Natural killer cell (primary cell): ENCODE data around the gene MGAT5B. TPM values are rescaled to one million over a fixed set of nuclear protein-coding genes. Genes with fewer than 3 reads are reported as not detected.
A peak's percentile ranks its signal among the peaks of the same experiment; 100 is the strongest.

Experiments used
- ATAC-seq, 3 donors: fragments of 150-1000 bp in 2 of 3; fragments of 200-7000 bp in 1 of 3; cut with Tn5 transposase; 1 replicate in 1 of 3; 2 replicates in 2 of 3; pipeline ENCODE4 v1.10.0; 2021; ENCODE audit warnings: mild to moderate bottlenecking in 2 of 3, moderate library complexity in 2 of 3
- DNase-seq, 2 donors: peaks; one replicate each; pipeline versions ENCODE4 v3.0.0 to v3.0.0-alpha.2; 2013 to 2021; ENCODE audit warnings: mixed read lengths in 1 of 2
- H3K27ac ChIP-seq: one replicate; pipeline ENCODE4 v1.5.1; 2013; ENCODE audit warnings: mild to moderate bottlenecking, low read length
- H3K27me3 ChIP-seq: one replicate; pipeline ENCODE4 v1.6.1; 2013; ENCODE audit warnings: low read length; ENCODE audit not compliant: control insufficient read depth, insufficient read depth
- H3K36me3 ChIP-seq: one replicate; pipeline ENCODE4 v1.6.1; 2013; ENCODE audit warnings: low read length; ENCODE audit not compliant: control insufficient read depth, insufficient read depth
- H3K4me1 ChIP-seq: one replicate; pipeline ENCODE4 v1.6.1; 2013; ENCODE audit warnings: low read length; ENCODE audit not compliant: control insufficient read depth, insufficient read depth
- H3K4me3 ChIP-seq: one replicate; pipeline ENCODE4 v1.5.1; 2013; ENCODE audit warnings: low read length
- H3K9me3 ChIP-seq: one replicate; pipeline ENCODE4 v1.6.1; 2013; ENCODE audit warnings: low read length; ENCODE audit not compliant: control insufficient read depth, insufficient read depth
- H3K27ac Mint-ChIP-seq, 2 donors: one replicate each; pipeline ENCODE4 v1.8.0; 2022; ENCODE audit warnings: mild to moderate bottlenecking in 2 of 2, mixed read lengths in 2 of 2, moderate library complexity in 1 of 2
- H3K27me3 Mint-ChIP-seq, 2 donors: one replicate each; pipeline ENCODE4 v1.8.0; 2022; ENCODE audit warnings: low read depth in 2 of 2, mixed read lengths in 2 of 2
- H3K36me3 Mint-ChIP-seq: one replicate; pipeline ENCODE4 v1.8.0; 2022; ENCODE audit warnings: mixed read lengths
- H3K4me1 Mint-ChIP-seq, 2 donors: one replicate each; pipeline ENCODE4 v1.8.0; 2022; ENCODE audit warnings: mixed read lengths in 2 of 2
- H3K4me3 Mint-ChIP-seq: one replicate; pipeline ENCODE4 v1.8.0; 2022; ENCODE audit warnings: mild to moderate bottlenecking, moderate library complexity, mixed read lengths
- H3K9me3 Mint-ChIP-seq, 2 donors: one replicate each; pipeline ENCODE4 v1.8.0; 2022; ENCODE audit warnings: mixed read lengths in 2 of 2
- CTCF ChIP-seq: fragments of 200-600 bp; IDR thresholded peaks from one replicate; pipeline ENCODE4 v1.8.0; 2022; ENCODE audit warnings: antibody characterized with exemption
- WGBS: methylation state at CpG from one replicate; pipeline ENCODE4 v1.1.7; 2013; ENCODE audit warnings: missing lambda C conversion rate; ENCODE audit not compliant: insufficient coverage; 5-methylcytosine and 5-hydroxymethylcytosine counted together
- intact Hi-C: fragments of 100-400 bp; cut with micrococcal nuclease; formaldehyde crosslinking; loops from one replicate; pipeline ENCODE4 v1.14.2; 2022
- total RNA-seq, 4 donors: library from RNA; stranded (reverse); fragments of 120-200 nt in 1 of 4; gene quantifications; one replicate each; pipeline versions ENCODE4 v1.2.3 to v1.2.4, GENCODE V29; 2013 to 2022

The MGAT5B gene
- total RNA-seq, 3 donors from 2014 or later (not counting 1 experiment from before 2014, with no cell fraction given), result not detected

DNA sequence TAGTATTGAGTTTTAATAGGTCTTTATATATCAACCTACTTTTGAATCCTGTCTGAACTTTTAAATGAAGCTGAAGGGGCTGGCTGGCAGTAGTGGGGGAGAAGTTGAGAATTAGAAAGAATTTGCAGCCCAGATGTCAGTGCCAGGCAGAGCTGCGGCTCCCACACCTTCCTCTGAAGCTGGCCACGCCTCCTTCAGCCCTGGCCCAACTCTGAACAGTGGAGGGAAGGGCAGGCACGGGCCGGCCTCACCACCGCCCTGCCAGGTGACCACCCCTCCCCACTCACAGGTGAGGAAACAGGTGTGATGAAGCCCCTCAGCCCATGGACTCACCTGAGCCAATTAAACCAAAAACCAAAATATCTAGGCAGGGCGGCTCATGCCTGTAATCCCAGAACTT, 87.0 kb downstream of the MGAT5B start:
- Mint-ChIP-seq H3K9me3 (no peaks in the 10 kb centered on the region), H3K36me3 (no peaks in the 10 kb centered on the region), H3K4me1 (no peaks in the 10 kb centered on the region), H3K4me3 (no peak overlapping the region), H3K27me3 (peaks cover 0 to 4% of the 10 kb centered on the region in 2 donors), H3K27ac (no peak overlapping the region)
- 83% methylated on average over 6 of the region's 6 CpGs for WGBS
- H3K27me3 ChIP-seq, result no peaks in the 10 kb centered on the region
- no peaks in the 10 kb centered on the region for H3K9me3 ChIP-seq
- no peak overlapping the region for H3K4me3 ChIP-seq
- intact Hi-C loops, result no loop called here
- TF ChIP-seq CTCF, result no peak
- H3K36me3 ChIP-seq, result no peaks in the 10 kb centered on the region
- no peak overlapping the region for H3K27ac ChIP-seq
- ATAC-seq (no peak), DNase-seq (no peak)
- peaks cover 7% of the 10 kb centered on the region for H3K4me1 ChIP-seq

DNA sequence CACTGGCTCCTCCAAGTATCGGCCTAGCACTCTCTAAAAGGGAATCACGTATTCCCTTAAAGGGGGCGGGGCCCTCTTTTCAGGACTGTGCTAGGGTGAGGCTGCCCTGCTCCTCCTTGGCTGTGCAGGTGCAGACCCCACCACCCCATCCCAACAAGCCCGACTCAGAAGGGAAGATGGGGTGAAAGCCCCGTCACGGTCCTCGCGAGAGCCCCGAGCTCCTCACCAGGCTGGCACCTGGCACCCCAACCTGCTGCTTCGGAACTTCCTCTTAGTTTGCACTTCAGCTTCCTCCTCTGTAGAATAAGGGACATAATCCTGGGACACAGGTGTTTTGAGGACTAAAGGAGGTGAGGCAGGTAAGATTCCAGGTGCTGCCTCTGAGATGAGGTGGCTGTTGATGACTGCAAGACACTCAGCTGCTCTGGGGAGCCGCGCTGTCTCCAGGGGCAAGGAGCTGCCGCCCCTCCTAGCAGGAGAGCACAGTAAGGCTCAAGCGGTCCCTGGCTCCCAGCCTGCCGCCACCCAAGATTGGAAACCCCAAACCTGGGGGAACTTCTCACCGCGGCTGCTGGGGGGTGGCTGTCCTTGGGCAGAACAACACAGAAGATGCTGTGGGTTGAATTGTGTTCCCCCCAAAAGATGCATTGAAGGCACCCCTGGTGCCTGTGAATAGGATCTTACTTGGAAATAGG, 88.8 kb downstream of the MGAT5B start:
- no peak for TF ChIP-seq CTCF
- DNase-seq, result no peak
- no peaks in the 10 kb centered on the region for H3K9me3 ChIP-seq
- no peak overlapping the region for H3K27ac ChIP-seq
- Mint-ChIP-seq H3K4me3 (no peak overlapping the region), H3K4me1 (no peaks in the 10 kb centered on the region), H3K27me3 (peaks cover 0 to 5% of the 10 kb centered on the region in 2 donors), H3K27ac (no peak overlapping the region), H3K9me3 (no peaks in the 10 kb centered on the region), H3K36me3 (no peaks in the 10 kb centered on the region)
- WGBS, result 79% methylated on average over 17 of the region's 17 CpGs
- no peak for ATAC-seq
- intact Hi-C loops, result no loop called here
- H3K4me3 ChIP-seq, result no peak overlapping the region
- H3K4me1 ChIP-seq, result peaks cover 7% of the 10 kb centered on the region
- no peaks in the 10 kb centered on the region for H3K36me3 ChIP-seq
- no peaks in the 10 kb centered on the region for H3K27me3 ChIP-seq

DNA sequence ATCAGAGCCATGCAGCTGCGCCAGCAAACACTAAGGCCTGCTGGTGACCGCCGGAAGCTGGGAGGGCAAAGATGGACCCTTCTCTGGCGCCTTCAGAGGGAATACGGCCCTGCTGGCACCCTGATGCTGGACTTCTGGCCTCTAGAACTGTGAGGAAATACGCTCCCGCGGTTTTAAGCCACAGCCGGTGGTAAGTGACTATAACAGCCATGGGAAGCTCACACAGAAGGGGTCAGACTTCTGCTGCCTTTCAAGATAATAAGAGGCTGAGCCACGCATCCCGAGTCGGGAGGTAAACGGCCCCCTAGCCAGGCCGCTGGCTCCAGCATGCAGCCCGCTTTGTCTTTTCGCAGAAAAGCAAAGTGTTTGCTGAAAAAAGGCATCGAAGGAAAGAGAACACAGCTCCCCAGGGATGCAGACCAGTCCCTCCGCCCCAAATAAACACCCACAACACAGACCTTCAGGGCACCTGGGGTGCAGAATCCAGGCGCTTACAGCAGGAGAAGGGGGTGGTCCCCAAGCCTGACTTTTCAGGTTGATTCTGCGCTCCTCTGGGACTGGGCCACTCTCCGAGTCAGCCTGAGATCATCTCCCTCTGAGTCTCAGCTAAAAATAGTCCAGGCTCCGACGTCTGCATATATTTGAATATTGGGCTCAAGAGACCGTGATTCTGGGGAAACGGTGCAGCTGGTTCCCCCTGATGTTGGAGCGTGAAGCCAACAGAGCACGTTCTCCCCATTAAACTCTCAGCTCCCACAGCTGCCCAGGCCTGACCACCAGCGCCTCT, 89.7 kb downstream of the MGAT5B start:
- no peak for TF ChIP-seq CTCF

More for the DNA sequence above, 89.7 kb downstream of the MGAT5B start:
- Histone ChIP-seq H3K9me3 (no peaks in the 10 kb centered on the region), H3K36me3 (no peaks in the 10 kb centered on the region), H3K4me1 (peaks cover 7% of the 10 kb centered on the region), H3K27ac (peak overlapping the region; percentile 1), H3K4me3 (no peak overlapping the region), H3K27me3 (no peaks in the 10 kb centered on the region)
- intact Hi-C loops, result no loop called here
- 55% methylated on average over 27 of the region's 28 CpGs for WGBS
- Mint-ChIP-seq H3K27me3 (peaks cover 0 to 5% of the 10 kb centered on the region in 2 donors), H3K4me1 (no peaks in the 10 kb centered on the region), H3K4me3 (no peak overlapping the region), H3K36me3 (no peaks in the 10 kb centered on the region), H3K9me3 (no peaks in the 10 kb centered on the region), H3K27ac (no peak overlapping the region)
- ATAC-seq (no peak), DNase-seq (no peak)
